Ishikawa (cell line): ENCODE measurements around the gene ALPL.

ENCODE experiments used
- CEBPB ChIP-seq: IDR thresholded peaks from 2 replicates; pipeline ENCODE4 v1.6.1; 2012
- CREB1 ChIP-seq: IDR thresholded peaks from 2 replicates; pipeline ENCODE4 v1.6.1; 2012; ENCODE audit warnings: low read depth
- EGR1 ChIP-seq: IDR thresholded peaks from 2 replicates; pipeline ENCODE4 v1.6.1; 2012
- EP300 ChIP-seq: IDR thresholded peaks from 2 replicates; pipeline ENCODE4 v1.6.1; 2012; ENCODE audit warnings: borderline replicate concordance
- FOXM1 ChIP-seq: IDR thresholded peaks from 2 replicates; pipeline ENCODE4 v1.6.1; 2012; ENCODE audit warnings: low read depth, borderline replicate concordance
- RAD21 ChIP-seq: IDR thresholded peaks from 2 replicates; pipeline ENCODE4 v1.6.1; 2012; ENCODE audit warnings: low read depth
- TAF1 ChIP-seq: IDR thresholded peaks from 2 replicates; pipeline ENCODE4 v1.6.1; 2012; ENCODE audit warnings: low read depth, mild to moderate bottlenecking
- TCF12 ChIP-seq: IDR thresholded peaks from 2 replicates; pipeline ENCODE4 v1.6.1; 2012; ENCODE audit warnings: low read depth
- YY1 ChIP-seq: IDR thresholded peaks from 2 replicates; pipeline ENCODE4 v1.6.1; 2012; ENCODE audit warnings: low read depth
- ZBTB7A ChIP-seq: IDR thresholded peaks from 2 replicates; pipeline ENCODE4 v1.6.1; 2012; ENCODE audit warnings: low read depth
- TF ChIP-seq, protein P1 (sequence below): IDR thresholded peaks from 2 replicates; pipeline ENCODE4 v1.6.1; 2012
- TF ChIP-seq, protein P2 (sequence below): IDR thresholded peaks from 2 replicates; pipeline ENCODE4 v1.6.1; 2012; ENCODE audit warnings: low read depth, mild to moderate bottlenecking
- TF ChIP-seq, protein P3 (sequence below): IDR thresholded peaks from 2 replicates; pipeline ENCODE4 v1.6.1; 2012

DNA sequence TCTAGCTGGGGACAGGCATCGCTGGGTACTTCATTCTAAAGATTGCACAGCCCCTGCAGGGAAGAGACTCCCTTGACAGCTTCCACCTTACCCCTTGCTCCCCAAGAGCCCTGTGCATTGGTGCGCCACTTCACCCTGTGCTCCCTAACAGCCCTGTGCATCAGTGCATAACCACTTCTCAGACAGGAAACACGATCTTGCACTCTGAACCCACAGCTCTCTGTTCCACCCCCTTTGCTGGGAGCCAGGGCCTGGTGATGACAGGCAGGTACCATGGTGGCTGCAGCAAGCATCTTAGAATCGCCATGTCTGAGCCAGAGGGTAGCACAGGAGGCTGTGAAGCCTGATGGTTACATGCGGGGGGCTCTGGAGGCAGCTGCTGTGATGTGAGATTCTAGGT, 5.0 kb downstream of the ALPL start:
- TF ChIP-seq EP300 = no peak
- TF ChIP-seq EGR1 = no peak
- TF ChIP-seq, protein P1, sequence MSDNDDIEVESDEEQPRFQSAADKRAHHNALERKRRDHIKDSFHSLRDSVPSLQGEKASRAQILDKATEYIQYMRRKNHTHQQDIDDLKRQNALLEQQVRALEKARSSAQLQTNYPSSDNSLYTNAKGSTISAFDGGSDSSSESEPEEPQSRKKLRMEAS = no peak
- no peak for TF ChIP-seq YY1
- TF ChIP-seq, protein P2, sequence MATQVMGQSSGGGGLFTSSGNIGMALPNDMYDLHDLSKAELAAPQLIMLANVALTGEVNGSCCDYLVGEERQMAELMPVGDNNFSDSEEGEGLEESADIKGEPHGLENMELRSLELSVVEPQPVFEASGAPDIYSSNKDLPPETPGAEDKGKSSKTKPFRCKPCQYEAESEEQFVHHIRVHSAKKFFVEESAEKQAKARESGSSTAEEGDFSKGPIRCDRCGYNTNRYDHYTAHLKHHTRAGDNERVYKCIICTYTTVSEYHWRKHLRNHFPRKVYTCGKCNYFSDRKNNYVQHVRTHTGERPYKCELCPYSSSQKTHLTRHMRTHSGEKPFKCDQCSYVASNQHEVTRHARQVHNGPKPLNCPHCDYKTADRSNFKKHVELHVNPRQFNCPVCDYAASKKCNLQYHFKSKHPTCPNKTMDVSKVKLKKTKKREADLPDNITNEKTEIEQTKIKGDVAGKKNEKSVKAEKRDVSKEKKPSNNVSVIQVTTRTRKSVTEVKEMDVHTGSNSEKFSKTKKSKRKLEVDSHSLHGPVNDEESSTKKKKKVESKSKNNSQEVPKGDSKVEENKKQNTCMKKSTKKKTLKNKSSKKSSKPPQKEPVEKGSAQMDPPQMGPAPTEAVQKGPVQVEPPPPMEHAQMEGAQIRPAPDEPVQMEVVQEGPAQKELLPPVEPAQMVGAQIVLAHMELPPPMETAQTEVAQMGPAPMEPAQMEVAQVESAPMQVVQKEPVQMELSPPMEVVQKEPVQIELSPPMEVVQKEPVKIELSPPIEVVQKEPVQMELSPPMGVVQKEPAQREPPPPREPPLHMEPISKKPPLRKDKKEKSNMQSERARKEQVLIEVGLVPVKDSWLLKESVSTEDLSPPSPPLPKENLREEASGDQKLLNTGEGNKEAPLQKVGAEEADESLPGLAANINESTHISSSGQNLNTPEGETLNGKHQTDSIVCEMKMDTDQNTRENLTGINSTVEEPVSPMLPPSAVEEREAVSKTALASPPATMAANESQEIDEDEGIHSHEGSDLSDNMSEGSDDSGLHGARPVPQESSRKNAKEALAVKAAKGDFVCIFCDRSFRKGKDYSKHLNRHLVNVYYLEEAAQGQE = no peak
- no peak for TF ChIP-seq ZBTB7A
- TF ChIP-seq FOXM1 = no peak
- TF ChIP-seq TAF1 = no peak
- no peak for TF ChIP-seq CREB1
- TF ChIP-seq RAD21 = no peak
- no peak for TF ChIP-seq CEBPB
- no peak for TF ChIP-seq TCF12
- TF ChIP-seq, protein P3, sequence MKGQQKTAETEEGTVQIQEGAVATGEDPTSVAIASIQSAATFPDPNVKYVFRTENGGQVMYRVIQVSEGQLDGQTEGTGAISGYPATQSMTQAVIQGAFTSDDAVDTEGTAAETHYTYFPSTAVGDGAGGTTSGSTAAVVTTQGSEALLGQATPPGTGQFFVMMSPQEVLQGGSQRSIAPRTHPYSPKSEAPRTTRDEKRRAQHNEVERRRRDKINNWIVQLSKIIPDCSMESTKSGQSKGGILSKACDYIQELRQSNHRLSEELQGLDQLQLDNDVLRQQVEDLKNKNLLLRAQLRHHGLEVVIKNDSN = no peak
